Vagina (tissue), 2 donors: Measurements from ENCODE around the gene FLNB. TPM values are rescaled to one million over a fixed set of nuclear protein-coding genes. Genes with fewer than 3 reads are reported as not detected.

Experiments
- DNase-seq, 2 donors: peaks; one replicate each; pipeline ENCODE4 v3.0.0-alpha.2; 2017; ENCODE audit errors: extremely low spot score in 2 of 2
- H3K27ac ChIP-seq: fragments of 200-600 bp; sonication (generic); one replicate; pipeline ENCODE4 v1.5.1; 2019
- H3K27me3 ChIP-seq: fragments of 200-600 bp; sonication (generic); one replicate; pipeline ENCODE4 v1.5.1; 2019
- H3K36me3 ChIP-seq, 2 donors: fragments of 200-600 bp; sonication (generic); one replicate each; pipeline ENCODE4 v1.5.1; 2017 to 2019
- H3K4me1 ChIP-seq: fragments of 200-600 bp; sonication (generic); one replicate; pipeline ENCODE4 v1.5.1; 2019
- H3K4me3 ChIP-seq, 2 donors: fragments of 200-600 bp; sonication (generic); 1 replicate in 1 of 2; 2 replicates in 1 of 2; pipeline ENCODE4 v1.5.1; 2016 to 2019
- H3K9me3 ChIP-seq: fragments of 200-600 bp; sonication (generic); one replicate; pipeline ENCODE4 v1.5.1; 2019
- POLR2A ChIP-seq, 2 donors: fragments of 450-650 bp; IDR thresholded peaks; one replicate each; pipeline ENCODE4 v1.6.1; 2017; ENCODE audit warnings: antibody characterized with exemption in 2 of 2, mild to moderate bottlenecking in 2 of 2, moderate library complexity in 2 of 2
- POLR2AphosphoS5 ChIP-seq, 2 donors: sonication (generic); formaldehyde crosslinking; IDR thresholded peaks; one replicate each; pipeline ENCODE4 v1.9.0; 2017; ENCODE audit warnings: antibody characterized with exemption in 2 of 2, mild to moderate bottlenecking in 2 of 2, low read depth in 1 of 2; ENCODE audit not compliant: insufficient read depth in 1 of 2
- intact Hi-C: fragments of 100-400 bp; cut with DNase I; formaldehyde crosslinking; loops from one replicate; pipeline ENCODE4 v1.15.1; 2023
- total RNA-seq: library from RNA; depleted of rRNA; stranded (reverse); fragments of >200 nt; gene quantifications from one replicate; pipeline ENCODE4 v1.2.3, GENCODE V29; 2016
- TF ChIP-seq, protein P1 (sequence below), 3 experiments: fragments of 450-650 bp in 2 of 3; fragments of 200-600 bp in 1 of 3; sonication (generic) in 1 of 3; IDR thresholded peaks; one replicate each; pipeline ENCODE4 v1.5.1; 2017 to 2019; ENCODE audit warnings: antibody characterized with exemption in 3 of 3, mild to moderate bottlenecking in 2 of 3, moderate library complexity in 2 of 3

FLNB gene
- total RNA-seq, 1 donor from 2014 or later, result 147 TPM

DNA sequence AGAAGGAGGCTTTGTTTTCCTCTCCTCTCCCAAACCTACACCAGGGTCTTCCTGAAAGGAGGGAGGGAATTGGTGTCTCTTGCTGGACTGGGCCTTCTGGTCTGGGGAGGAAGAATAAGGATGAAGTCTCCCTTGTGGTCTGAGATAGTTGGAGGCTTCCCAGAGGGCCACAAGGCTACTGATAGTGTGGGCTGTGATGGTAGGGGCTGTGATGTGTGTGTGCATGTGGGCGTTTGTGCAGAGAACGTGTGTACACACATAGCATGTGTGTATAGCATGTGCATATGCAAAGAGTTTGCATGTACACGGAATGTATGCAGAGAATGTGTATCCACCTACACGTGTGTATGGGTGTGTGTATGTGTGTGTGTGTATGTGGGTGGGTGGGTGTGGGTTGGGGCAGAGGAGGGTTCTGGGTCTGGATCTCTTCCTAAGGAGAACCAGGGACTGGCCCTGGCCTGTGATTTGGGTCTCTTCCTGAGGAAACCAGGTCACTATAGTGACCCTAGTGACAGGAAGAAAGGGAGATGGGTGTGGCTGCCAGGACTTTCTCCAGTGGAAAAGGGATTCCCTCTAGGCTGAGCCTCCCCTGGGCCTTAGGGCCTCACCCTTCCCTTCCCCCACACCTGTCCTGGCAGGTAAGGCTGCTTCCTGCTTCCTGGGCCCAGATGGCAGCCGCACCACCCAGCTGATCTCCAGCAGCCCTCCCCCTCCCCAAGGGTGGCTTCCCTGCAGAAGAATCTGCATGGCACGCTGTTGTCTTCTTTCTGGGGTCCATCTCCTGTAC lies 1.7 kb downstream of the FLNB start:
- Histone ChIP-seq H3K9me3 (no peaks in the 10 kb centered on the region), H3K27me3 (no peaks in the 10 kb centered on the region), H3K4me3 (peak overlapping the region; percentile 70 to 78), H3K4me1 (peaks cover 61% of the 10 kb centered on the region), H3K36me3 (no peaks in the 10 kb centered on the region), H3K27ac (peak overlapping the region; percentile 74)
- intact Hi-C loops, result loop anchor here (5.0 kb wide), 2 partner anchors 42 to 157 kb away; no protein-coding TSS in a partner anchor
- no peak for DNase-seq
- TF ChIP-seq, protein P1, sequence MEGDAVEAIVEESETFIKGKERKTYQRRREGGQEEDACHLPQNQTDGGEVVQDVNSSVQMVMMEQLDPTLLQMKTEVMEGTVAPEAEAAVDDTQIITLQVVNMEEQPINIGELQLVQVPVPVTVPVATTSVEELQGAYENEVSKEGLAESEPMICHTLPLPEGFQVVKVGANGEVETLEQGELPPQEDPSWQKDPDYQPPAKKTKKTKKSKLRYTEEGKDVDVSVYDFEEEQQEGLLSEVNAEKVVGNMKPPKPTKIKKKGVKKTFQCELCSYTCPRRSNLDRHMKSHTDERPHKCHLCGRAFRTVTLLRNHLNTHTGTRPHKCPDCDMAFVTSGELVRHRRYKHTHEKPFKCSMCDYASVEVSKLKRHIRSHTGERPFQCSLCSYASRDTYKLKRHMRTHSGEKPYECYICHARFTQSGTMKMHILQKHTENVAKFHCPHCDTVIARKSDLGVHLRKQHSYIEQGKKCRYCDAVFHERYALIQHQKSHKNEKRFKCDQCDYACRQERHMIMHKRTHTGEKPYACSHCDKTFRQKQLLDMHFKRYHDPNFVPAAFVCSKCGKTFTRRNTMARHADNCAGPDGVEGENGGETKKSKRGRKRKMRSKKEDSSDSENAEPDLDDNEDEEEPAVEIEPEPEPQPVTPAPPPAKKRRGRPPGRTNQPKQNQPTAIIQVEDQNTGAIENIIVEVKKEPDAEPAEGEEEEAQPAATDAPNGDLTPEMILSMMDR (IDR thresholded peaks at IDR 0.05), result no peak
- TF ChIP-seq POLR2AphosphoS5 (IDR thresholded peaks at IDR 0.05; ENCODE audit: insufficient read depth in 1 of 2, low read depth in 1 of 2), result peak in 1 of 2 donors; percentile 12

DNA sequence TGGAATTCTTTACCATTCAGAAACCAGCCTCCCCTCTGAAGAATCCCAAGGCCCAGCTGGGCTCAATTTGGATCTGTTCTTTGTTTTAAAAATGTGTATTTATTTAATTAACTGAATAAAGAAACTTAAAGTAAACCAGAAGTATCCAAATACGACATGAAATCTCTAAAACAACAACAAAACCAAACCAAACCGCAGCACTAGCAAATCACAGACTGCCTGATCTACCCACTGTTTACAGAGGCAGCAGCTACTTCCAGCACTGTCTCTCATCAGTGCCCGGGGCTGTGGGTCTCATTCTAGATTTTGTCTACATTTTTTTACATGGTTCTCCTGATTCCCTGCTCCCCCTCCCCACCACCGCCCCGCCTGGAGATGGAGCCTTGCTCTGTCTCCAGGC lies 2.3 kb downstream of the FLNB start:
- Histone ChIP-seq H3K36me3 (no peaks in the 10 kb centered on the region), H3K9me3 (no peaks in the 10 kb centered on the region), H3K4me3 (peak overlapping the region; percentile 70 to 78), H3K27me3 (no peaks in the 10 kb centered on the region), H3K4me1 (peaks cover 61% of the 10 kb centered on the region), H3K27ac (peak overlapping the region; percentile 74)
- intact Hi-C loops, result no loop called here
- DNase-seq, result no peak
- TF ChIP-seq, protein P1 (IDR thresholded peaks at IDR 0.05), result no peak
- TF ChIP-seq POLR2A (IDR thresholded peaks at IDR 0.05) (no peak), POLR2AphosphoS5 (IDR thresholded peaks at IDR 0.05; ENCODE audit: insufficient read depth in 1 of 2, low read depth in 1 of 2) (no peak)

DNA sequence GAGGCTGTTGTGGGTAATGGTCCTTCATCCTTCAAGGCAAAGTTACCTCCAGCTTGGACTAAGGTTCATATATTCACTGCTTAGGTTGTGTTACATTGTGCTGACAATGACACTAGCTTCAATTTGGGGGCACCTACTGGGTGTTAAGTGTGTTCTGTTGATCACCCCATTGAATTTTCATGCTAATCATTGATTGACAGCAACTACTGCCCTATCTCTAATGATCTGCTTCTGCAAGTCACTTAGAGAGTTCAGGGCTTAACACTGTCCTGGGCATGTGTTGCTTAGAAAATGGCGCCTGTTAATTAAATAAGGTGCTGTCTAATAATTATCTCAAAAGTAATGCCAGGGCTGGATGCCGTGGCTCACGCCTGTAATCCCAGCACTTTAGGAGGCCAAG lies 3.4 kb downstream of the FLNB start:
- intact Hi-C loops, result no loop called here
- Histone ChIP-seq H3K27me3 (no peaks in the 10 kb centered on the region), H3K27ac (peak overlapping the region; percentile 74), H3K4me1 (peaks cover 61% of the 10 kb centered on the region), H3K36me3 (no peaks in the 10 kb centered on the region), H3K9me3 (no peaks in the 10 kb centered on the region), H3K4me3 (peak overlapping the region in 1 of 2 donors; percentile 78)
- TF ChIP-seq, protein P1 (IDR thresholded peaks at IDR 0.05), result no peak
- no peak for DNase-seq

DNA sequence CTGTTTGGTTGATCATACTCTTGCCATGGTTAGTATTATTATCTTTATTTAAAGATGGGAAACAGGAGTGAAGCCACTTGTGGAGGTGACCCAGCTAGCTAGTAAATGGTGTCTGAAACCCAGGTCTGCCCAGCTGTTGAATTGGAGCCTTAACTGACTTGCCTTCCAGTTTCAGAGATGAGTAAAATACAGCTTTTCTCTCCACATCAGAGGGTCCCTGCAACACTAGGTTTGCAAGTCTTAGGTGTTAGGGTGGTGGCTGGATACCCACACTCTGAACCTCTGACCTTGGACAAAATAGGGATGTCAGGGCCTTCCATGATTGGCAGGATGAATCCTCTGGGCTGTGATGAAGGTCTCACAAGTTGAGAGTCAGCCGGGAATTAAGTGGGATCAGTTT lies 4.1 kb downstream of the FLNB start:
- no peak for DNase-seq
- intact Hi-C loops, result no loop called here
- Histone ChIP-seq H3K9me3 (no peaks in the 10 kb centered on the region), H3K27ac (no peak overlapping the region), H3K27me3 (no peaks in the 10 kb centered on the region), H3K4me3 (no peak overlapping the region), H3K36me3 (no peaks in the 10 kb centered on the region), H3K4me1 (peaks cover 64% of the 10 kb centered on the region)
- TF ChIP-seq POLR2A (IDR thresholded peaks at IDR 0.05), result no peak
- TF ChIP-seq, protein P1 (IDR thresholded peaks at IDR 0.05), result no peak
- no peak for TF ChIP-seq POLR2AphosphoS5 (IDR thresholded peaks at IDR 0.05; ENCODE audit: insufficient read depth in 1 of 2, low read depth in 1 of 2)

DNA sequence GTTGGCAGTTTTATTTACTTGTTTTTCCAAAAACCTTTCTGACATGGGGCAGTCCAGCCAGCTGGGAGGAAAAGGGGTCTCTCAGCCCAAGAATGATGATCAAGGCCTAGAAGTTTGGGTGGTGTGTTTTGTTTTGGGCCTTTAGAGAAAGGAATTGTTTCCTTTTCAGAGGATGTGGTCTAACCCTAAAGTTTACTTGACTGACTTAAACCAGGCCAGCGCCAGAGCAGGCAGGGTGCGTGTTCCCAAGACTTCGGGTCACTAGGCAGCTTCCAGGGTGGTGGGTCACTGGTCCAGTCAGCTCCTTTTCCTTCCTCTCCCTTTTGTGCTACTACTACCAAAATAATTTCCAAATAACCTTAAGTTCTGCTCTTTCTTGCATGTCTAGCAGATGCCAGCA lies 4.9 kb downstream of the FLNB start:
- Histone ChIP-seq H3K9me3 (no peaks in the 10 kb centered on the region), H3K27ac (peak overlapping the region; percentile 33), H3K36me3 (no peaks in the 10 kb centered on the region), H3K4me1 (peaks cover 72% of the 10 kb centered on the region), H3K27me3 (no peaks in the 10 kb centered on the region), H3K4me3 (no peak overlapping the region)
- intact Hi-C loops, result no loop called here
- TF ChIP-seq, protein P1 (IDR thresholded peaks at IDR 0.05), result no peak
- no peak for TF ChIP-seq POLR2AphosphoS5 (IDR thresholded peaks at IDR 0.05; ENCODE audit: insufficient read depth in 1 of 2, low read depth in 1 of 2)
- DNase-seq, result no peak
